GM12873 (cell line): Measurements from ENCODE around the gene SULT4A1.

Source experiments
- TF ChIP-seq, protein P1 (sequence below): IDR thresholded peaks from 2 replicates; pipeline ENCODE4 v1.5.1; 2012; ENCODE audit warnings: low read depth, mild to moderate bottlenecking, moderate library complexity, low read length, control low read depth; ENCODE audit not compliant: insufficient read depth; ENCODE audit errors: missing control alignments

Gene SULT4A1

DNA sequence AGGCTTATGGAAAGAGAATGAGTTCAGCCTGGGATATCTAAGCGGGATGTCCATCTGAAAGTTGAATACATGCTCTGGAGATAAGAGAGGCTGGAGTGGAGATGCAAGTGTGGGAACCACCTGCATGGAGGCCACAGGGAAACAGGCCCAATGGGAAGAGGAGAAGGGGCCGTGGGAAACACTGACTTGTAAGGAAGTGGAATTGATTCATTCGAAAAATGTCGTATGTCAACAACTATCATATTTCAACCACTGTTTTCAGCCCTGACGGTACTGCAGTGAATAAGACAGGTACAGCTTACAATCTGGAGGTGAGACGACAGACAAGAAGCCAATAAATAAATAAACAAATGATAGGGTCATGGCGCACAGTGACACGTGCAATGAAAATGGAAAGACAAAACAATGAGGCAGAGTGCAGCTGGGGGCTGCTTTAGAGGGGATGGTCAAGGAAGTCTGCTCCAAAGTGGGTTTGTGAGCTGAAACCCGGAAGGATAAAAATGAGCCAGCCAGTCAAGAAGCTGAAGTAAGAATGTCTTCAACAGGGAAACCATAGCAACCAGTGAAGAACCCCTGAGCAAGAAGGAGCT, 86.1 kb downstream of the SULT4A1 start:
- TF ChIP-seq, protein P1, sequence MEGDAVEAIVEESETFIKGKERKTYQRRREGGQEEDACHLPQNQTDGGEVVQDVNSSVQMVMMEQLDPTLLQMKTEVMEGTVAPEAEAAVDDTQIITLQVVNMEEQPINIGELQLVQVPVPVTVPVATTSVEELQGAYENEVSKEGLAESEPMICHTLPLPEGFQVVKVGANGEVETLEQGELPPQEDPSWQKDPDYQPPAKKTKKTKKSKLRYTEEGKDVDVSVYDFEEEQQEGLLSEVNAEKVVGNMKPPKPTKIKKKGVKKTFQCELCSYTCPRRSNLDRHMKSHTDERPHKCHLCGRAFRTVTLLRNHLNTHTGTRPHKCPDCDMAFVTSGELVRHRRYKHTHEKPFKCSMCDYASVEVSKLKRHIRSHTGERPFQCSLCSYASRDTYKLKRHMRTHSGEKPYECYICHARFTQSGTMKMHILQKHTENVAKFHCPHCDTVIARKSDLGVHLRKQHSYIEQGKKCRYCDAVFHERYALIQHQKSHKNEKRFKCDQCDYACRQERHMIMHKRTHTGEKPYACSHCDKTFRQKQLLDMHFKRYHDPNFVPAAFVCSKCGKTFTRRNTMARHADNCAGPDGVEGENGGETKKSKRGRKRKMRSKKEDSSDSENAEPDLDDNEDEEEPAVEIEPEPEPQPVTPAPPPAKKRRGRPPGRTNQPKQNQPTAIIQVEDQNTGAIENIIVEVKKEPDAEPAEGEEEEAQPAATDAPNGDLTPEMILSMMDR = no peak
